Mesenchymal stem cell (in vitro differentiated cells and primary cell): ENCODE measurements around the gene CYP27A1.

Source experiments
- DNase-seq: peaks from one replicate; pipeline ENCODE4 v3.0.0-alpha.2; 2013
- H2AFZ ChIP-seq: one replicate; pipeline ENCODE4 v1.6.1; 2013; ENCODE audit warnings: low read depth, mild to moderate bottlenecking, control low read depth, inconsistent platforms, low read length, moderate library complexity
- H2AK5ac ChIP-seq: 2 replicates; pipeline ENCODE4 v1.6.1; 2013; ENCODE audit warnings: low read length, moderate library complexity, mild to moderate bottlenecking, inconsistent platforms; ENCODE audit not compliant: severe bottlenecking
- H2BK120ac ChIP-seq: one replicate; pipeline ENCODE4 v1.6.1; 2013; ENCODE audit warnings: low read depth, mild to moderate bottlenecking, inconsistent platforms, low read length, moderate library complexity
- H2BK12ac ChIP-seq, 2 experiments: one replicate each; pipeline ENCODE4 v1.6.1; 2013; ENCODE audit warnings: inconsistent platforms in 2 of 2, low read length in 2 of 2, mild to moderate bottlenecking in 2 of 2, moderate library complexity in 2 of 2, control low read depth in 1 of 2
- H2BK15ac ChIP-seq: one replicate; pipeline ENCODE4 v1.6.1; 2013; ENCODE audit warnings: mild to moderate bottlenecking, low read depth, inconsistent platforms; ENCODE audit not compliant: poor library complexity, severe bottlenecking
- H2BK5ac ChIP-seq: 2 replicates; pipeline ENCODE4 v1.6.1; 2013; ENCODE audit warnings: low read depth, mild to moderate bottlenecking, low read length, control low read depth, inconsistent platforms; ENCODE audit not compliant: poor library complexity, severe bottlenecking
- H3K14ac ChIP-seq, 2 experiments: one replicate each; pipeline ENCODE4 v1.6.1; 2013; ENCODE audit warnings: inconsistent platforms in 2 of 2, low read length in 2 of 2, control low read depth in 1 of 2, mild to moderate bottlenecking in 1 of 2, moderate library complexity in 1 of 2
- H3K18ac ChIP-seq, 2 experiments: one replicate each; pipeline ENCODE4 v1.6.1; 2013; ENCODE audit warnings: inconsistent platforms in 2 of 2, low read length in 2 of 2, control low read depth in 1 of 2, low read depth in 1 of 2, mild to moderate bottlenecking in 1 of 2
- H3K23ac ChIP-seq, 2 experiments: one replicate each; pipeline ENCODE4 v1.6.1; 2013; ENCODE audit warnings: inconsistent platforms in 2 of 2, low read length in 2 of 2, mild to moderate bottlenecking in 2 of 2, moderate library complexity in 2 of 2, control low read depth in 1 of 2
- H3K27ac ChIP-seq: 2 replicates; pipeline ENCODE4 v1.5.1; 2013; ENCODE audit warnings: mild to moderate bottlenecking, moderate library complexity, low read length, control low read depth, inconsistent platforms; ENCODE audit not compliant: poor library complexity, severe bottlenecking
- H3K27me3 ChIP-seq, 2 experiments: 2 replicates each; pipeline versions ENCODE4 v1.6.1 to v1.7.0; 2013; ENCODE audit warnings: low read length in 2 of 2, mild to moderate bottlenecking in 2 of 2, moderate library complexity in 2 of 2, control low read depth in 1 of 2, inconsistent platforms in 1 of 2; ENCODE audit not compliant: control insufficient read depth in 1 of 2, insufficient read depth in 1 of 2
- H3K36me3 ChIP-seq, 2 experiments: 2 replicates each; pipeline versions ENCODE4 v1.6.1 to v1.7.0; 2013; ENCODE audit warnings: low read length in 2 of 2, control low read depth in 1 of 2, inconsistent platforms in 1 of 2, low read depth in 1 of 2, mild to moderate bottlenecking in 1 of 2; ENCODE audit not compliant: insufficient read depth in 2 of 2, control insufficient read depth in 1 of 2
- H3K4ac ChIP-seq, 2 experiments: one replicate each; pipeline ENCODE4 v1.6.1; 2013; ENCODE audit warnings: inconsistent platforms in 2 of 2, low read length in 2 of 2, mild to moderate bottlenecking in 2 of 2, moderate library complexity in 2 of 2, control low read depth in 1 of 2, low read depth in 1 of 2
- H3K4me1 ChIP-seq: 2 replicates; pipeline ENCODE4 v1.6.1; 2013; ENCODE audit warnings: low read depth, low read length, control low read depth; ENCODE audit not compliant: control insufficient read depth, insufficient read depth
- H3K4me2 ChIP-seq: 2 replicates; pipeline ENCODE4 v1.6.1; 2013; ENCODE audit warnings: low read length, mild to moderate bottlenecking, inconsistent platforms; ENCODE audit not compliant: poor library complexity, severe bottlenecking
- H3K4me3 ChIP-seq, 2 experiments: 2 replicates each; pipeline versions ENCODE4 v1.5.1 to v1.7.0; 2013; ENCODE audit warnings: low read length in 2 of 2, mild to moderate bottlenecking in 2 of 2, control low read depth in 1 of 2, low read depth in 1 of 2; ENCODE audit not compliant: insufficient read depth in 1 of 2
- H3K79me1 ChIP-seq: replicated peaks from 2 replicates; pipeline ENCODE4 v1.6.1; 2013; ENCODE audit warnings: mild to moderate bottlenecking, control low read depth, low read length, inconsistent platforms; ENCODE audit not compliant: poor library complexity, severe bottlenecking
- H3K9ac ChIP-seq: 2 replicates; pipeline ENCODE4 v1.7.0; 2013; ENCODE audit warnings: mild to moderate bottlenecking, low read length, moderate library complexity
- H3K9me3 ChIP-seq: 2 replicates; pipeline ENCODE4 v1.7.0; 2013; ENCODE audit warnings: mild to moderate bottlenecking, low read length; ENCODE audit not compliant: control insufficient read depth
- H4K8ac ChIP-seq: one replicate; pipeline ENCODE4 v1.6.1; 2013; ENCODE audit warnings: inconsistent platforms, mild to moderate bottlenecking, low read length, moderate library complexity
- H4K91ac ChIP-seq: one replicate; pipeline ENCODE4 v1.6.1; 2013; ENCODE audit warnings: mild to moderate bottlenecking, low read length, inconsistent platforms
- WGBS: methylation state at CpG from one replicate; pipeline ENCODE4 v1.1.7; 2013; ENCODE audit warnings: mixed read lengths; 5-methylcytosine and 5-hydroxymethylcytosine counted together

CYP27A1 gene

DNA sequence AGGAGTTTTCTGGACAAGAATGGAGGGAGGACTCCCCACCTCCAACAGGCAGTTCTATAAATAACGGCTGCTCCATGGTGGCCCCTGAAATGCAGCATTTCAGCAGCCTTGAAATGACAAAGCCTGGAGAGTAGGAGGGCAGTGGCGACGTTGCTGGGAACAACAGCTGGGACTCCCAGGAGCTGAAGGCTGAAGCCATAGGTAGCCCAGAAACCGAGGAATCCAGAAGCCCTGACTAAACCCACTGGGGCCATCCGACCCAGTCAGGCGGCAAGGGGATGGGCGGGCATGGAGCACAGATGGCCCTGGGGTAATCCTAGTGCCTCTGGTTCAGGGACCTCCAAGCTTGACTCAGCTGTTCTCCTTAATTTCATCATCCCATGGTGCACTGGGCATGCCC lies 40.7 kb downstream of the CYP27A1 start:
- WGBS, result 86% methylated on average over 7 of the region's 7 CpGs
- no peak overlapping the region for H4K8ac ChIP-seq
- no peak overlapping the region for H2BK12ac ChIP-seq
- no peak overlapping the region for H3K4me2 ChIP-seq
- no peaks in the 10 kb centered on the region for H3K4me1 ChIP-seq
- H2BK5ac ChIP-seq, result no peak overlapping the region
- no peak overlapping the region for H3K9ac ChIP-seq
- no peaks in the 10 kb centered on the region for H3K9me3 ChIP-seq
- H3K4ac ChIP-seq, result no peak overlapping the region
- no peak overlapping the region for H3K18ac ChIP-seq
- no peak overlapping the region for H3K14ac ChIP-seq
- no peak overlapping the region for H4K91ac ChIP-seq
- no peak overlapping the region for H2AK5ac ChIP-seq
- no peak overlapping the region for H2AFZ ChIP-seq
- no peak overlapping the region for H2BK15ac ChIP-seq
- no peak overlapping the region for H3K4me3 ChIP-seq
- H3K36me3 ChIP-seq, result peaks cover 7 to 19% of the 10 kb centered on the region in 2 experiments
- peaks cover 13 to 31% of the 10 kb centered on the region in 2 experiments for H3K27me3 ChIP-seq
- no peak overlapping the region for H3K27ac ChIP-seq
- no peak overlapping the region for H3K23ac ChIP-seq
- H3K79me1 ChIP-seq, result no peaks in the 10 kb centered on the region
- no peak overlapping the region for H2BK120ac ChIP-seq
- no peak for DNase-seq

DNA sequence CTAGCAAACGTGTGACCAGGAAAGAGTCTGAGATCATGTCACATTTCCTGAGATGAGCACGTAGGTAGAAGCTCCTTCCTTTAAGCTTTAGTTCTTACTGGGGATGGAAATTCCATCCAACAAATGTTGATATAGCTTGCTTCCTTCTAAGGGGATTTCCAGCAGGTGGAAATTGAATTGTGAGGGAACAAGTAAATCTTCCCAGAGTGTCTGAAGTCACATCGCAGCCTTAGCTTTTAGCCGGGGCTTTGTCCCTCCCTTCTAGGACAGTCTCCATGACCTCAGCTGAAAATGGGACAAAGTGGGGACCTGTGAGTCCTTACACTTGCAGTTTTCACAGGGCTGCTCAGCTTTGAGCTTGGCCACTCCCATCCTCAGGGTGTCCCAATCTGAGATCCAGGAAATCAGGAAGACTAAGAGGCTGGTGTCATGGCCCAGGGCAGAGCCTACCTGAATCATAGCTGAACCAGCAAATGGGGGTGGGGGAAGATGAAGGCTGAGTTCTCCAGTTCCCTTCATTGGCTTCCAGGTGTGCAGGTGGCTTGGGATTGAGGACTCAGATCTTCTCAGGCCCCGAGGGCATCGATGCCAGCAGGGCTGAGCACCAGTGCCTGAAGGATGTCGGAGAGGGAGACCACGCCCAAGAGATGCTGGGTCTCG lies 41.4 kb downstream of the CYP27A1 start:
- 92% methylated on average over 9 of the region's 9 CpGs for WGBS
- no peak overlapping the region for H4K91ac ChIP-seq

DNA sequence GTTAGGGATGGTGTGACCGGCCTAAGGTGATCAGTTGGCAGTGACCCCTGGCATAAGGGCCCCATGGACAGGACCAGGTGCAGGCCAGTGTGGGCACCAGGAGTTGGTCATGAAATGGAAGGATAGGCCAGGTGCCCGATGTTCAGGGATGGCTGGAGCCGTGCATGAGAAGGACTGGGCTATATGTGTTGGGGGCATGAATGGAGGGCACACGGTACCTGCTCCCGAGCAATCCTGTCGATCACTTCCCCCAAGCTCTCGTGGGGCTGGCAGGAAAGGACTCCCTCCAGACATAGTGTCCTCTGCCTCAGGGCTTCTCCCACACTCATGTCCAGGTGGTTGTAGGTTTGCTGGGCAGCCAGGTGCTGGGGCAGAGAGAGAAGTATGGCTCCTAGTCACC lies 42.1 kb downstream of the CYP27A1 start:
- H2AK5ac ChIP-seq, result no peak overlapping the region
- H3K23ac ChIP-seq, result no peak overlapping the region
- no peak overlapping the region for H2AFZ ChIP-seq
- no peak overlapping the region for H2BK12ac ChIP-seq
- no peak overlapping the region for H3K4me3 ChIP-seq
- H3K14ac ChIP-seq, result no peak overlapping the region
- H3K9ac ChIP-seq, result no peak overlapping the region
- no peak overlapping the region for H2BK15ac ChIP-seq
- no peaks in the 10 kb centered on the region for H3K9me3 ChIP-seq
- H3K27ac ChIP-seq, result no peak overlapping the region
- no peak overlapping the region for H2BK120ac ChIP-seq
- WGBS, result 84% methylated on average over 7 of the region's 7 CpGs
- no peak overlapping the region for H2BK5ac ChIP-seq
- no peak overlapping the region for H3K4me2 ChIP-seq
- H3K4ac ChIP-seq, result no peak overlapping the region
- H3K36me3 ChIP-seq, result peaks cover 0 to 15% of the 10 kb centered on the region in 2 experiments
- no peaks in the 10 kb centered on the region for H3K79me1 ChIP-seq
- H4K8ac ChIP-seq, result no peak overlapping the region
- peaks cover 24 to 42% of the 10 kb centered on the region in 2 experiments for H3K27me3 ChIP-seq
- peak overlapping the region; percentile 70 for H4K91ac ChIP-seq
- no peaks in the 10 kb centered on the region for H3K4me1 ChIP-seq
- DNase-seq, result no peak
- no peak overlapping the region for H3K18ac ChIP-seq

More for the DNA sequence above, 41.4 kb downstream of the CYP27A1 start:
- peaks cover 5 to 15% of the 10 kb centered on the region in 2 experiments for H3K36me3 ChIP-seq
- DNase-seq, result no peak
- no peak overlapping the region for H2AK5ac ChIP-seq
- no peak overlapping the region for H3K14ac ChIP-seq
- H3K4ac ChIP-seq, result no peak overlapping the region
- no peak overlapping the region for H2AFZ ChIP-seq
- H4K8ac ChIP-seq, result no peak overlapping the region
- no peak overlapping the region for H3K18ac ChIP-seq
- H3K9me3 ChIP-seq, result no peaks in the 10 kb centered on the region
- H3K9ac ChIP-seq, result no peak overlapping the region
- no peaks in the 10 kb centered on the region for H3K4me1 ChIP-seq
- H2BK5ac ChIP-seq, result no peak overlapping the region
- H2BK120ac ChIP-seq, result no peak overlapping the region
- peaks cover 20 to 38% of the 10 kb centered on the region in 2 experiments for H3K27me3 ChIP-seq
- no peak overlapping the region for H3K23ac ChIP-seq
- no peak overlapping the region for H2BK15ac ChIP-seq
- no peaks in the 10 kb centered on the region for H3K79me1 ChIP-seq
- no peak overlapping the region for H2BK12ac ChIP-seq
- H3K4me3 ChIP-seq, result no peak overlapping the region
- H3K27ac ChIP-seq, result no peak overlapping the region
- no peak overlapping the region for H3K4me2 ChIP-seq

DNA sequence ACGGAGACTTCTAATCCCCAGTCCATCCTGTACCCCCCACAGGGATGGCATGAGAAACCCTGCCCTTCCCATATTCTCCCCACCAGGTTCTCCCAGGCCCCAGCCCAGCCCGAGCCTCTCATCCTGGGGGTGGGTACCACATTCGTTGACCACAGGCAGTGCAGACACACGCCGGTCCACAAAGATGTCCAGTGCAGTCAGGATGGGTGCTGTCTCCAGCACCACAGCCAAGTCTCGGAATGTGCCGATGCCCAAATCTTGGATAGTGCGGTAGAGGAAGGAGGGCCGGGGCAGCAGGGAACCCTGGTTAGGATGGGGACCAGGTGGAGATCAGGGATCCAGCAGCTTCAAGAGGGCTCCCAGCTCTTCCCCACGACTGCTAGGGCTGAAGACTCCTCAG lies 44.8 kb downstream of the CYP27A1 start:
- no peak overlapping the region for H2AK5ac ChIP-seq
- H3K9me3 ChIP-seq, result no peaks in the 10 kb centered on the region
- no peak overlapping the region for H2BK15ac ChIP-seq

More for the DNA sequence above, 44.8 kb downstream of the CYP27A1 start:
- Histone ChIP-seq H3K9ac (no peak overlapping the region), H3K4ac (no peak overlapping the region), H3K23ac (no peak overlapping the region), H3K27ac (no peak overlapping the region), H4K91ac (no peak overlapping the region), H2BK120ac (no peak overlapping the region), H3K4me2 (no peak overlapping the region), H2AFZ (no peak overlapping the region), H3K4me3 (no peak overlapping the region), H3K27me3 (peaks cover 32 to 48% of the 10 kb centered on the region in 2 experiments), H3K18ac (no peak overlapping the region), H4K8ac (no peak overlapping the region), H3K14ac (no peak overlapping the region), H3K4me1 (no peaks in the 10 kb centered on the region), H3K36me3 (peaks cover 0 to 7% of the 10 kb centered on the region in 2 experiments), H2BK12ac (no peak overlapping the region), H2BK5ac (no peak overlapping the region), H3K79me1 (no peaks in the 10 kb centered on the region)
- 90% methylated on average over 9 of the region's 10 CpGs for WGBS
- DNase-seq, result no peak
